NB4 (cell line): ENCODE data around the gene VAMP2.

Source experiments
- DNase-seq: peaks from one replicate; pipeline ENCODE4 v3.0.0; 2010; ENCODE audit warnings: low read depth
- H3K4me3 ChIP-seq: one replicate; pipeline ENCODE4 v1.5.1; 2011; ENCODE audit warnings: mild to moderate bottlenecking, low read depth, low read length, moderate library complexity
- MAX ChIP-seq: IDR thresholded peaks from 2 replicates; pipeline ENCODE4 v1.6.1; 2011; ENCODE audit warnings: low read depth, low read length
- MYC ChIP-seq: IDR thresholded peaks from 2 replicates; pipeline ENCODE4 v1.6.1; 2011; ENCODE audit warnings: low read depth, low read length
- POLR2A ChIP-seq: IDR thresholded peaks from 2 replicates; pipeline ENCODE4 v1.6.1; 2011; ENCODE audit warnings: mild to moderate bottlenecking; ENCODE audit not compliant: insufficient read length; ENCODE audit errors: extremely low read depth
- TF ChIP-seq, protein P1 (sequence below): IDR thresholded peaks from one replicate; pipeline ENCODE4 v1.5.1; 2012; ENCODE audit warnings: low read depth, low read length

The VAMP2 gene

DNA sequence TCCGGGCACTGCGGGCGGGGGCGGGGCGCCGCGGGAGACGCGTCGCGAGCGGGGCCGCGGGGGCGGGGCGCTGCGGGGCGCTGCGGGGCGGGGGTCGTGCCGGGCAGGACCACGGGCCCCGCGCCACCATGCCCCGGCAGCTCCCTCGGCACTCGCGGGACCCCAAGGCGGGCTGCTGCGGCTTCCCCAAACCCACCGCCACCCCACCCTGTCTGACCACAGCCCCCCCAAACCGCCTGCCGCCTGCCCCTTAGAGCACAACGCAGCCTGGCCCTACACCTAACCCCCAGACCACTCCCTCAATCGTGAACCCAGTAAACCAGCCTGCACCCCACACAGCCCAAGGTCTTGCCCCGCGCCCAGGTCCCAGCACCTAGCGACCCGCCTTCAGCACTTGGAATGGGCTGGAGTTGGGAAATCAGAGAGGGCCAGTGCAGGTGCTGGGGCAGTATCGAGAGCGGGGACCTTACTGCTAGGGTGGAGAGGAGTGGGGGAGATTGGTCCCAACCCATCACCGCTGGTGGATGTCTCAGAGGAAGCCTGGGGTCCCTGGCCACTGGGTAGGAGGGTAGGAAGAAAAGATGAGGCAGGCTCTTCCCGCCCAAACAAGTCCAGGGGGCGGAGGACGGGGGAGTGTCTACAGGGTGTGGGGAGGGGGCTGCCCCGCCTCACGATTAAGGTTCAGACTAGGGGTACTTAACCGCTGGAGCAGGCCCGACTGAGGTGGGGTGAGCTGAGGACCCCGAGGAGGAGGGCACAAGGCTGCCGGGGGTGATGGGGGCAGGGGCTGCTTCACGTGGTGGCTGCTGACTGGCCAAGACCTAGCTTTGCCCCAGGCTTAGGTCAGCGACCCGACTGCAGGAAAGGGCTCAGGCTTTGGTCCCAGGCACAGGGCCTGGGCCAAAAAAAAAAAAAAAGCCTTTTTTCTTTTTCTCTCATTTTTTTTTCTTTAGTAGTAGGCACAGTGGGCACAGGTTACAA, 539 bp upstream of the VAMP2 start:
- TF ChIP-seq POLR2A = no peak
- TF ChIP-seq, protein P1, sequence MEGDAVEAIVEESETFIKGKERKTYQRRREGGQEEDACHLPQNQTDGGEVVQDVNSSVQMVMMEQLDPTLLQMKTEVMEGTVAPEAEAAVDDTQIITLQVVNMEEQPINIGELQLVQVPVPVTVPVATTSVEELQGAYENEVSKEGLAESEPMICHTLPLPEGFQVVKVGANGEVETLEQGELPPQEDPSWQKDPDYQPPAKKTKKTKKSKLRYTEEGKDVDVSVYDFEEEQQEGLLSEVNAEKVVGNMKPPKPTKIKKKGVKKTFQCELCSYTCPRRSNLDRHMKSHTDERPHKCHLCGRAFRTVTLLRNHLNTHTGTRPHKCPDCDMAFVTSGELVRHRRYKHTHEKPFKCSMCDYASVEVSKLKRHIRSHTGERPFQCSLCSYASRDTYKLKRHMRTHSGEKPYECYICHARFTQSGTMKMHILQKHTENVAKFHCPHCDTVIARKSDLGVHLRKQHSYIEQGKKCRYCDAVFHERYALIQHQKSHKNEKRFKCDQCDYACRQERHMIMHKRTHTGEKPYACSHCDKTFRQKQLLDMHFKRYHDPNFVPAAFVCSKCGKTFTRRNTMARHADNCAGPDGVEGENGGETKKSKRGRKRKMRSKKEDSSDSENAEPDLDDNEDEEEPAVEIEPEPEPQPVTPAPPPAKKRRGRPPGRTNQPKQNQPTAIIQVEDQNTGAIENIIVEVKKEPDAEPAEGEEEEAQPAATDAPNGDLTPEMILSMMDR = no peak
- no peak for TF ChIP-seq MYC
- no peak for TF ChIP-seq MAX
- H3K4me3 ChIP-seq = peak overlapping the region; percentile 11
- no peak for DNase-seq

GRCh38 chr17:8161289-8162232, 1.2 kb downstream of the VAMP2 start:
- no peak for DNase-seq
- TF ChIP-seq, protein P1 = no peak
- TF ChIP-seq MAX (no peak), POLR2A (no peak), MYC (no peak)
- H3K4me3 ChIP-seq = peak overlapping the region; percentile 71

DNA sequence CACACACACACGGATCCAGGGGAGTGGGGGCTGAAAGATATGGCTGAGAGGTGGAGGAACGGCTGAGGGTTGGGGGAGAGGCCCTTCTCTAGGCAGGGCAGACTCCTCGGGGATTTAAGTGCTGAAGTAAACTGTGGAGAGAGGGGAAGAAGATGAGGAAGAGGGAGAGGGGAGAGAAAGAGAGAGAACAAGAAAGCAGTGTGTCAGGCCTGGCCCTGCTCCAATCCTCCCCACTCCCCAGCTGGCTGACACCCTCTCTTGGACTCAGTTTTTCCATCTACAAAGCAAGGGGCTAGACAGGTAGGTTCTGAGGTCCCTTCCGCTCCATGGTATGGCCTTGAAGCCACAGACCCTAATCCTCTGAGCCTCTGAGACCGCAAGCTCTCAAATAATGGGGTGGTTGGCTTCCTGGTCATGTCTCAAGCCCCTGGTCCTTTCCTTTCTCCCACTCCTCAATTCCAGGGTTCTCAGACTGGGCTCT, 2.0 kb downstream of the VAMP2 start:
- TF ChIP-seq MYC (no peak), POLR2A (no peak), MAX (no peak)
- TF ChIP-seq, protein P1 = no peak
- no peak for DNase-seq
- no peak overlapping the region for H3K4me3 ChIP-seq

- no peak for DNase-seq
- no peak for TF ChIP-seq MYC
- no peak for TF ChIP-seq MAX
- TF ChIP-seq, protein P1 = no peak
- TF ChIP-seq POLR2A = no peak
- no peak overlapping the region for H3K4me3 ChIP-seq
These were observed 2.5 kb downstream of the VAMP2 start for GRCh38 chr17:8160224-8160577.

GRCh38 chr17:8159459-8160223, 3.1 kb downstream of the VAMP2 start:
- TF ChIP-seq, protein P1 = no peak
- TF ChIP-seq POLR2A = no peak
- TF ChIP-seq MYC = no peak
- no peak for TF ChIP-seq MAX
- no peak for DNase-seq
- no peak overlapping the region for H3K4me3 ChIP-seq
